ENCODE data around the gene ERGIC1.

DNA sequence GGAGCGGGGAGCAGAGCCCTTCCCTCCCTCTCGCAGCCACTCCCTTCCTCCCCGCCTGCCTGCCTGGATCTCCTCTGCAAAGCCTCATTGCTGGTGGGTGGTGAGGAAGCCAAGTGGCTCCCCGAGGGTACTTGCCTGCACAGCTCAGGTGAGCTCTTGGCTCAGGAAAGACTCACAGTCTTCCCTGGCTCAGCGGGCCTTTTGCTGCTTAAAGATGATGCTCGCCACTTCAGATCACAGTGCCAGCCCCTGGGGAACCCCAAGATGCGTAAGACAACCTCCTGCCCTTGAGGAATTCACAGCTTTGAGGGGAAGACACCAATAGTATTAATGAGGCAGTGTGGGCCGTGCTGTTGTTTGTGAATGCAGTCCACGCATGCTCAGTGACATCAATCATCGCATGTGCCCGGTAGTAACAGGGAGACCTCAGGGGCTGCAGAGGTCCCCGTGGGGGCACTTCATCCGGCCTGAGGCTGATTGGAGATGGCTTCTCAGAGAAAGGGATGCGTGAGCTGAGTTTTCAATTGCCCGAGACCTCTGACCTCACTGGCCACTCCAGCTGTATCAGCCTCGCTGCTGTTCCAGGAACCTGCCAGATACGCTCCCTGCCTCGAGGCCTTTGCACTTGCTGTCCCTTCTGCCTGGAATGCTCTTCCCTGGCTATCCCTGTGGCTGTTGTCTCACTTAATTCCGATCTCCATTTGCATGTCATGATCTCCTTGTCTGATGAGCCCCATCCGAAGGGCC is 36.8 kb downstream of the ERGIC1 start:
- TF ChIP-seq SNRNP70 (IDR thresholded peaks at IDR 0.05; ENCODE audit: low read depth, low read length) (no peak), ZSCAN20 (CRISPR knock-in tag; IDR thresholded peaks at IDR 0.05; ENCODE audit: borderline replicate concordance) (no peak), ZNF24 (IDR thresholded peaks at IDR 0.05) (no peak), U2AF1 (optimal IDR thresholded peaks at IDR 0.05; ENCODE audit: low read depth, low read length) (no peak), ZFP41 (CRISPR knock-in tag; IDR thresholded peaks at IDR 0.05; ENCODE audit: borderline replicate concordance) (no peak), NFE2L2 (IDR thresholded peaks at IDR 0.05; ENCODE audit: low read length) (no peak), MEIS2 (CRISPR knock-in tag; IDR thresholded peaks at IDR 0.05) (no peak), TRIM24 (CRISPR knock-in tag; IDR thresholded peaks at IDR 0.05) (no peak), KDM4B (CRISPR knock-in tag; IDR thresholded peaks at IDR 0.05) (no peak), ZMAT5 (CRISPR knock-in tag; IDR thresholded peaks at IDR 0.05; ENCODE audit: borderline replicate concordance, low read depth) (no peak)
- TF ChIP-seq, protein P1, sequence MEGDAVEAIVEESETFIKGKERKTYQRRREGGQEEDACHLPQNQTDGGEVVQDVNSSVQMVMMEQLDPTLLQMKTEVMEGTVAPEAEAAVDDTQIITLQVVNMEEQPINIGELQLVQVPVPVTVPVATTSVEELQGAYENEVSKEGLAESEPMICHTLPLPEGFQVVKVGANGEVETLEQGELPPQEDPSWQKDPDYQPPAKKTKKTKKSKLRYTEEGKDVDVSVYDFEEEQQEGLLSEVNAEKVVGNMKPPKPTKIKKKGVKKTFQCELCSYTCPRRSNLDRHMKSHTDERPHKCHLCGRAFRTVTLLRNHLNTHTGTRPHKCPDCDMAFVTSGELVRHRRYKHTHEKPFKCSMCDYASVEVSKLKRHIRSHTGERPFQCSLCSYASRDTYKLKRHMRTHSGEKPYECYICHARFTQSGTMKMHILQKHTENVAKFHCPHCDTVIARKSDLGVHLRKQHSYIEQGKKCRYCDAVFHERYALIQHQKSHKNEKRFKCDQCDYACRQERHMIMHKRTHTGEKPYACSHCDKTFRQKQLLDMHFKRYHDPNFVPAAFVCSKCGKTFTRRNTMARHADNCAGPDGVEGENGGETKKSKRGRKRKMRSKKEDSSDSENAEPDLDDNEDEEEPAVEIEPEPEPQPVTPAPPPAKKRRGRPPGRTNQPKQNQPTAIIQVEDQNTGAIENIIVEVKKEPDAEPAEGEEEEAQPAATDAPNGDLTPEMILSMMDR (CRISPR knock-in tag; IDR thresholded peaks at IDR 0.05) = no peak
- TF ChIP-seq, protein P2, sequence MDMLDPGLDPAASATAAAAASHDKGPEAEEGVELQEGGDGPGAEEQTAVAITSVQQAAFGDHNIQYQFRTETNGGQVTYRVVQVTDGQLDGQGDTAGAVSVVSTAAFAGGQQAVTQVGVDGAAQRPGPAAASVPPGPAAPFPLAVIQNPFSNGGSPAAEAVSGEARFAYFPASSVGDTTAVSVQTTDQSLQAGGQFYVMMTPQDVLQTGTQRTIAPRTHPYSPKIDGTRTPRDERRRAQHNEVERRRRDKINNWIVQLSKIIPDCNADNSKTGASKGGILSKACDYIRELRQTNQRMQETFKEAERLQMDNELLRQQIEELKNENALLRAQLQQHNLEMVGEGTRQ (IDR thresholded peaks at IDR 0.05; ENCODE audit: low read depth, low read length) = no peak
- TF ChIP-seq, protein P2 (CRISPR knock-in tag; IDR thresholded peaks at IDR 0.05; ENCODE audit: borderline replicate concordance) = no peak
- TF ChIP-seq, protein P3, sequence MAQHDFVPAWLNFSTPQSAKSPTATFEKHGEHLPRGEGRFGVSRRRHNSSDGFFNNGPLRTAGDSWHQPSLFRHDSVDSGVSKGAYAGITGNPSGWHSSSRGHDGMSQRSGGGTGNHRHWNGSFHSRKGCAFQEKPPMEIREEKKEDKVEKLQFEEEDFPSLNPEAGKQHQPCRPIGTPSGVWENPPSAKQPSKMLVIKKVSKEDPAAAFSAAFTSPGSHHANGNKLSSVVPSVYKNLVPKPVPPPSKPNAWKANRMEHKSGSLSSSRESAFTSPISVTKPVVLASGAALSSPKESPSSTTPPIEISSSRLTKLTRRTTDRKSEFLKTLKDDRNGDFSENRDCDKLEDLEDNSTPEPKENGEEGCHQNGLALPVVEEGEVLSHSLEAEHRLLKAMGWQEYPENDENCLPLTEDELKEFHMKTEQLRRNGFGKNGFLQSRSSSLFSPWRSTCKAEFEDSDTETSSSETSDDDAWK (CRISPR knock-in tag; IDR thresholded peaks at IDR 0.05) = no peak
